ENCODE results near the gene FGD6. TPM values are rescaled to one million over a fixed set of nuclear protein-coding genes. Genes with fewer than 3 reads are reported as not detected.
"Not testable (repeated sequence)": the region's sequence is repeated elsewhere in the genome, so short reads cannot be mapped to it uniquely, and the experiment has no call there.

FGD6 gene
- total RNA-seq (2014; rRNA removed; shearing (Covaris generic)), result 5.4 and 7.5 TPM in 2 replicates

DNA sequence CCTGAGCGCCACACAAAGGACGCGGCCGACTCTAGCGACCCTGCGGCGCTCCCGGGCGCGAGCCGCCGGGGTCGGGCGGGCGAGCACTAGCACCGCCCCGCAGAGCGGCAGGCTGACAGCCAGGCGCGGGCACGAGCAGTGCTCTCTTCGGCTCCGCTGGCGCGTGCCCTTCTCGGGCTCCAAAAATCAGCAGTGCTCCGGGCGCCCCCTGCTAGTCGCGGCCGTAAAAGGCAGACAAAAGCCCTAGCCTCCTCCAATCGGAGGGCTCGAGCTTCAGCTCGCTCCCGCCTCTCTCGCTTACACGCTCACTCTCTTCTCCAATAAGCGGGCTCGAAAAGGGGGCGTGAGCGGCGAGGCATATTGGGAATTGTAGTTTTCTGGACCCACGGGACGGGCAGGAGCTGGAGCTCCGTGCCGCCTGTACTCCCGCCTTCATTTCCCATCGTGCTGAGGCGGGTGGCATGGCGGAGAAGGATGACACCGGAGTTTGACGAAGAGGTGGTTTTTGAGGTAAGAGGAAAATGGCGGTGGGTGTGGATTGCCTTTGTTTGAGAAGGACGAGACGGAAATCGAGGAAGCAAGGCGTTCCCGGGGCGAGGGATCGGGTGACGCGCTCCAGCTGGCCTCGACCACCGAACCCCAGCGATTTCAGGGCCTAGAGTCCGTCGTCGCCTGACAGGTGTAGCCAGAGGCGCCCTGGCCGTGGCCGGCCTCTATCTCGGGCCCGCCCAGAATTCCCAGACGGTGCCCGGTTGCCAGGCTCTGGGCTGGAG lies at the start of gene FGD6, which contains the start of gene VEZT:
TSS of gene FGD6 (minus strand) at position 91 of the 773 bp plus-strand sequence. CDS start 227 bp downstream, outside the sequence.
TSS of gene VEZT (plus strand) at position 431 of the 773 bp plus-strand sequence. CDS start at position 475, 44 bp downstream.
- peak; percentile 99 for DNase-seq (ENCODE audit: low read depth)

- no peak for DNase-seq (ENCODE audit: low read depth)
Measured at GRCh38 chr12:95266254-95266653, 49.0 kb upstream of the FGD6 start.

DNA sequence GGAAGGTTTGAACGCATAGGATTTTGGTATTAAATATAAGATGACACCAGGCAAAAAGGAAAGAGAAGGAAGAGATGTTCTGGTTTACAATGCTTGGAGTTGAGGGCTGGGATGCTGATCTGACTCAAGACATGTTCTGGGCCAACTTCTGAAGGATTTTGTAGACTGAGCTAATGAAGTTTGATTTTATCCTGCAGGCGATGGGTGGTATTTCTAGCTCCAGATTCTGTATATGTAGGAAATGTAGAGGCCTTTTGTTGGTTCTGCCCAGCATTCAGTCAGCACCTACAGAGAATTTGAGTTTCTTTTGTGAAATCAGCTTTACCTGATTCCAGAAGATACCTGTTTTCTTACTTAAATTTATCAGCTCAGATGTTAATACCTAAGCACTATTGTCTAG lies 48.5 kb upstream of the FGD6 start:
- DNase-seq (ENCODE audit: low read depth), result no peak

GRCh38 chr12:95262808-95263207 lies 45.5 kb upstream of the FGD6 start:
- peak; percentile 53 for DNase-seq (ENCODE audit: low read depth)

DNA sequence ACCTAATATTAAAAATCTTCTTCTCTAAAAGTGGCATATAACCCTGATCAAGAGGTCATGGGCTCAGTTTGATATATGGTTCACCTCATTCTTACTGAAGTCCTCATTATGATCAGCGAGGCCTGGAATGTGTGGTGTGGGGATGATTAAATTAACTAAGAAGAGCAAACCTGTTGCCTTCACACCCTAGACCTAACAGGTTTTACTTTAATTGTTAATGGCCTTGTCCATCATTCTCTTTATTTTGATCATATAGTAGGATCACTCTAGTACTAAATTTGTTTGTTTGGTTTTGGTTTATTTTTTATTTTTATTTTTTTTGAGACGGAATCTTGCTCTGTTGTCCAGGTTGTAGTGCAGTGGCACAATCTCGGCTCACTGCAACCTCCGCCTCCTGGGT lies 43.8 kb upstream of the FGD6 start:
- no peak for DNase-seq (ENCODE audit: low read depth)

- no peak for DNase-seq (ENCODE audit: low read depth)
Measured at GRCh38 chr12:95259368-95259767, 42.1 kb upstream of the FGD6 start.

GRCh38 chr12:95258803-95259202 lies 41.5 kb upstream of the FGD6 start:
- no peak for DNase-seq (ENCODE audit: low read depth)

- no peak for DNase-seq (ENCODE audit: low read depth)
Measured at GRCh38 chr12:95258151-95258550, 40.9 kb upstream of the FGD6 start.

GRCh38 chr12:95257541-95257940 lies 40.3 kb upstream of the FGD6 start:
- no peak for DNase-seq (ENCODE audit: low read depth)

DNA sequence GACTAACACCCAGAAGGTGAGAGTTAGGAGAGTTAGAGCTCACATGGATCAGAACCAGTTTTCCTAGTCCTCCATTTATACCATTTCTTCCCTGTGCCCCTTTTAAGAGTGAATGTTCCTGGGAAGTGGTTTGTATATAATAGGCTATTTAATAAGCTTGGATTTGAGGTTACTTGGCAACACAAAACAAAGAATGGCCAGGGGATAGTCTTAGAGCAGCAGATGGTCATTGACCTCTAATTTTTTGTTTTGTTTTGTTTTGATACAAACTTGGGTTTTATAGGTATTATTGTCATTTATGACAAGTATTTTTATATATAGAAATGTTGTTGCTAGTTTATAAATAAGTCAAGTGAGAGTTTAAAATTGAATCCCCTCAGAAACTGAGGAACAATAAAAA lies 36.1 kb upstream of the FGD6 start:
- DNase-seq (ENCODE audit: low read depth), result peak; percentile 43

DNA sequence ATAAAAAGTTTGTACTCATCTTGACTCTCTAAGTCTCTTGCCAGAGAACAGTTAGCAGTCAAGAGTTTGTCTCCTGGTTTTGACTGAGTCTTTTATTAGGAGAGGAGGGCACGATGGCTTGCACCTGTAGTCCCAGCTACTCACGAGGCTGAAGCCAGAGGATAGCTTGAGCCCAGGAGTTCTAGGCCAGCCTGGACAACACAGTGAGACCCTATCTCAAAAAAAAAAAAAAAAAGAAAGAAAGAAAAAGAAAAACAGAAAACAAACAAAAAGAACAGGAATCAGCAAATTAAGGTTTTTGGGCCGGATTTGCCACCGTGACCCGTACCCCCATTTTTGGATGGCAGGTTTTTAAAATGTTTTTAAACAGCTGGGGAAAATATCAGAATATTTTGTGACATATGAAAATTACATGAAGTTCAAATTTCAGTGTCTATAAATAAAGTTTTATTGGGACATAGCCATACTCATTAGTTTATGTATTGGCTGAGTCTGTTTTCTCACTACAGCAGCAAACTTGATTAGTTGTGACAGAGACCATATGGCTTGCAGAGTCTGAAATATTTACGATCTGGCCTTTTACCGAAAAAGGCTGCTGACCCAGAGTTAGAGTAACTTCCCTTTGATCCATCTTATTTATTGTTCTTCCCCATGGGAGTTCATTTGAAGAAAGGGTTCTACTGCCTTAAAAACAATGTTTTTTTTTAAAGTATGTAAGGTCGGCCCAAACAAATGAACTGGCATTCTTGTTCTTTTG lies 31.5 kb upstream of the FGD6 start:
- no peak for DNase-seq (ENCODE audit: low read depth)

DNA sequence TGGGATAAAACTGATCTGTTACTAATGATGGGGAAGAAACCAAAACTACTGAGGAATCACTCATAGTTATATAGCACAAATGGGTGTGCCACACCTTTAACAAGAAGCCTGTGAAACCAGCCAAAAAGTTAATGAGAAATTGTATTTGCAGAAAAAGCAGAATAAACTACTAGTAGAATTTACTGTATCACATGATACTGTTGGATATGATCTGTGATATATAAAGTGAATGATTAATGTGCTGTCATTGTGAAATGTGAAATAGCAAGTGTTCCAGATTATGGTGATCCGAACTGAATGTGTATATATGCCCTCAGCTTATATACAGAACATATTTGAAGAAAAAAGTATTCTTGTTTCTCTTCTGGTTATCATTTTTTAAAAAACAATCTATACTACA lies 30.8 kb upstream of the FGD6 start:
- DNase-seq (ENCODE audit: low read depth), result no peak

- no peak for DNase-seq (ENCODE audit: low read depth)
Measured at GRCh38 chr12:95244350-95244749, 27.1 kb upstream of the FGD6 start.

DNA sequence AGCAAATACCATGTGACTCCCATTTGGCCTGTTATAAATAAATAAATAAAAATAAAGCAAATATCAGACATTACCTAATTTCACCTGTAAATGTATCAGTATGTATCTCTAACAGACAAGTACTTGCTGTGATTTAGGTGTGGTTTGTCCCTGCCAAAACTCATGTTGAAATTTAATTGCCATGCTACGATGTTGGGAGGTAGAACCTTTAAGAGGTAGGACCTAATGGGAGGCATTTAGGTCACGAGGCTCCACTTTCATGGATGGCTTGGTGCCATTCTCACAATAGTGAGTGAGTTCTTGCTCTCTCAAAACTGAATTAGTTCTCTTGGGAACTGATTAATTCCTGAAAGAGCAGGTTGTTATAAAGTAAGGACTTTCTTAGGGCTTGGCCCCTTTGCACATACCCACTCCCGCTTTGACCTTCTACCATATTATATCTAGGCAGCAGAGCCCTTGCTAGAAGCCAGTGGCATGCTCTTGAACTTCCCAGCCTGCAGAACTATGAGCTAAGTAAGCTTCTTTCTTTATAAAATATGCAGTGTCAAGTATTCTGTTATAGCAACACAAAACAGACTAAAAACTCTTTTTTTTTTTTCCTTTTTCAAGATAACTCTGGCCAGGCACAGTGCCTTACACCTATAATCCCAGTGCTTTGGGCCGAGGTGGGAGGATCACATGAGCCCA lies 26.4 kb upstream of the FGD6 start:
- no peak for DNase-seq (ENCODE audit: low read depth)

- no peak for DNase-seq (ENCODE audit: low read depth)
Measured at GRCh38 chr12:95241761-95242506, 24.7 kb upstream of the FGD6 start.

DNA sequence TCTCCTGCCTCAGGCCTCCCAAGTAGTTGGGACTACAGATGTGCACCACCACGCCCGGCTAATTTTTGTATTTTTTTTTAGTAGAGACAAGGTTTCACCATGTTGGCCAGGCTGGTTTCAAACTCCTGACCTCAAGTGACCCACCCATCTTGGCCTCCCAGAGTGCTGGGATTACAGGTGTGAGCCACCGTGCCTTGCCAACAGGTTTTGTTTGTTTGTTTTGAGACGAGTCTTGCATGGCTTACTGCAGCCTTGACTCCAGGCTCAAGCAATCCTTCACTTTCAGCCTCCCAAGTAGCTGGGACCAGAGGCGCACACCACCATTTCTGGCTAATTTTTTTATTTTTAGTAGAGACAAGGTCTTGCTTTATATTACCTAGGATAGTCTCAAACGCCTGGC lies 23.9 kb upstream of the FGD6 start:
- DNase-seq (ENCODE audit: low read depth), result not testable (repeated sequence)

DNA sequence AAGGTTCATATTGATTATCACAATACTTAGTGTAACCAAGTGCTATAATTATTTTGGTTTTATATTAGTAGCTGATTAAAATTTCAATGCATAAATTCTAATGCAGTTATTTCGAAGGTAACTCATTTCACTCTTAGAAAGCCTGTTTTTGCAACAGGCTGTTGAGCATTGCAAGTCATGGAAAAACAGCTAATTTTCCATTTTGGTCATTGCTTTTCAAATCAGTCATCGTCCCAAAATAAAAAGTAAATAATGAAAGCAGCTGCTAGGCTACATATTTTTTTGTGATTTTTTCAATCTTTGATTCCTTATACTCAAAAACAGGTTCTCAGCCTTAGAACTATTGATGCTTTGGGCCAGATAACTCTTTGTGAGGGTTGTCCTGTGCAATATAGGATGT lies 23.3 kb upstream of the FGD6 start:
- no peak for DNase-seq (ENCODE audit: low read depth)

GRCh38 chr12:95239835-95240234 lies 22.6 kb upstream of the FGD6 start:
- DNase-seq (ENCODE audit: low read depth), result not testable (repeated sequence)

DNA sequence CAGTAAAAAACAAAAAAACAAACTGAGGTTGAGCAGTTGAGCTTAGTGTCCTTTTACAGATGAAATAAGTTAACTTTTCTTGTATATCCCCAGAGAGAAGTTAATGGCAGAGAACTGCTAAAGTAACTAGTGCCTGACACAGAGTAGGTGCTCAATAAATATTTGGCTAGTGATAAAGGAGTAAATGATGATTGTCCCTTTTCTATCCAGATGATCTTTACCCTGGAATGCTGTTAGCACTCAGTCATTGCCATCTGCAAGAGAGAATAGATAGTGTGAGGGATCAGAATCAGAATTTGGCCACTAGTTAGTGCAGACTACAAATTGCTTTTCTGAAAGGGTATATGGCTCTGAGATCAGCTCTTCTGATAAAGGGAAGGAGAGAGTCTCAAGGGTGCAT lies 21.9 kb upstream of the FGD6 start:
- no peak for DNase-seq (ENCODE audit: low read depth)

GRCh38 chr12:95238150-95238549 lies 20.9 kb upstream of the FGD6 start:
- DNase-seq (ENCODE audit: low read depth), result no peak

DNA sequence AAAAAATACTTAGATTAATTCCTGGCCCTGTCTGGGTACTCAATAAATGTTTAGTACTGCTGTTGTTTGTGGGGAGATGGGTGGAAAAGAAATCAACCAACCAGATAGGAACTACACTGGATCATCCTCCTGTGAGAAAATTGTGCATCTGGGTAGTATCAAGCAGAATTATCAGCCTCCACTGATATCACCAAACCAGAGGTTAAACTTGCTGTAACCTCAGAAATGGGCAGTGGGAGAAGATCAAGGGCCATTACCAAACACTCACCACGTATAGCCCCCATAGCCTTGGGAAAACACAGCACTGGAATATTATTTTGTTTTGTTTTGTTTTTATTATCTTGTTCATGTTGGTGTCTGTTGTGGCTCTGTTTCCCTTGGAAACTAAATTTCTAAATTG lies 20.0 kb upstream of the FGD6 start:
- no peak for DNase-seq (ENCODE audit: low read depth)

DNA sequence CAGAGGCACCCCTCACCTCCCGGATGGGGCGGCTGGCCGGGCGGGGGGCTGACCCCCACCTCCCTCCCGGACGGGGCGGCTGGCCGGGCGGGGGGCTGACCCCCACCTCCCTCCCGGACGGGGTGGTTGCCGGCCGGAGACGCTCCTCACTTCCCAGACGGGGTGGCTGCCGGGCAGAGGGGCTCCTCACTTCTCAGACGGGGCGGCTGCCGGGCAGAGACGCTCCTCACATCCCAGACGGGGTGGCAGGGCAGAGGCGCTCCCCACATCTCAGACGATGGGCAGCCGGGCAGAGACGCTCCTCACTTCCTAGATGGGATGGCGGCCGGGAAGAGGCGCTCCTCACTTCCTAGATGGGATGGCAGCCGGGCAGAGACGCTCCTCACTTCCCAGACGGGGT lies 18.4 kb upstream of the FGD6 start:
- not testable (repeated sequence) for DNase-seq (ENCODE audit: low read depth)

Measured in M059J (cell line).